ENCODE data around the gene TRIOBP.

Gene TRIOBP

GRCh38 chr22:37733625-37734401 is 37.0 kb downstream of the TRIOBP start:
- no peak for DNase-seq

GRCh38 chr22:37734402-37734700 is 37.5 kb downstream of the TRIOBP start:
- no peak for DNase-seq

- DNase-seq, result no peak
Measured at GRCh38 chr22:37734964-37735451, 38.2 kb downstream of the TRIOBP start.

GRCh38 chr22:37739035-37739434 is 42.2 kb downstream of the TRIOBP start:
- DNase-seq, result no peak

GRCh38 chr22:37739611-37740049 is 42.8 kb downstream of the TRIOBP start:
- no peak for DNase-seq

GRCh38 chr22:37740455-37741311 is 43.8 kb downstream of the TRIOBP start:
- DNase-seq, result no peak

- DNase-seq, result peak; percentile 32
Measured at GRCh38 chr22:37741312-37741795, 44.5 kb downstream of the TRIOBP start.

- no peak for DNase-seq
Measured at GRCh38 chr22:37742376-37743171, 45.7 kb downstream of the TRIOBP start.

GRCh38 chr22:37744589-37744988 is 47.7 kb downstream of the TRIOBP start:
- no peak for DNase-seq

- DNase-seq, result no peak
Measured at GRCh38 chr22:37745548-37746365, 48.9 kb downstream of the TRIOBP start.

GRCh38 chr22:37746366-37747079 is 49.7 kb downstream of the TRIOBP start:
- no peak for DNase-seq

- DNase-seq, result no peak
Measured at GRCh38 chr22:37747080-37747714, 50.3 kb downstream of the TRIOBP start.

- no peak for DNase-seq
Measured at GRCh38 chr22:37747715-37748100, 50.9 kb downstream of the TRIOBP start.

- DNase-seq, result no peak
Measured at GRCh38 chr22:37748659-37749058, 51.8 kb downstream of the TRIOBP start.

GRCh38 chr22:37749226-37749625 is 52.4 kb downstream of the TRIOBP start:
- DNase-seq, result no peak

GRCh38 chr22:37749831-37750595 is 53.2 kb downstream of the TRIOBP start:
- DNase-seq, result no peak

GRCh38 chr22:37750596-37751162 is 53.8 kb downstream of the TRIOBP start:
- DNase-seq, result no peak

- no peak for DNase-seq
Measured at GRCh38 chr22:37751449-37752188, 54.8 kb downstream of the TRIOBP start.

All from NCI-H524 treated with DMSO at 0.1 percent for 48 hours (cell line).